Glutamatergic neuron (in vitro differentiated cells): ENCODE data around the gene NRG3. TPM values are rescaled to one million over a fixed set of nuclear protein-coding genes. Genes with fewer than 3 reads are reported as not detected.

Experiments used
- DNase-seq: peaks from one replicate; pipeline ENCODE4 v3.0.0; 2022
- H3K27ac Mint-ChIP-seq: one replicate; pipeline ENCODE4 v1.8.0; 2020; ENCODE audit warnings: mild to moderate bottlenecking, mixed read lengths, inconsistent platforms; ENCODE audit not compliant: unreplicated experiment
- H3K27me3 Mint-ChIP-seq: one replicate; pipeline ENCODE4 v1.8.0; 2020; ENCODE audit warnings: mild to moderate bottlenecking, moderate library complexity, mixed read lengths, inconsistent platforms; ENCODE audit not compliant: unreplicated experiment
- H3K36me3 Mint-ChIP-seq: one replicate; pipeline ENCODE4 v1.8.0; 2020; ENCODE audit warnings: mild to moderate bottlenecking, mixed read lengths, inconsistent platforms; ENCODE audit not compliant: unreplicated experiment
- H3K4me1 Mint-ChIP-seq: one replicate; pipeline ENCODE4 v1.8.0; 2020; ENCODE audit warnings: mild to moderate bottlenecking, low read depth, mixed read lengths, inconsistent platforms; ENCODE audit not compliant: unreplicated experiment
- H3K4me3 Mint-ChIP-seq: one replicate; pipeline ENCODE4 v1.8.0; 2020; ENCODE audit warnings: mild to moderate bottlenecking, mixed read lengths, inconsistent platforms; ENCODE audit not compliant: unreplicated experiment
- H3K9me3 Mint-ChIP-seq: one replicate; pipeline ENCODE4 v1.8.0; 2020; ENCODE audit warnings: mild to moderate bottlenecking, moderate library complexity, mixed read lengths, inconsistent platforms; ENCODE audit not compliant: unreplicated experiment
- total RNA-seq: library from RNA; stranded (reverse); fragmentation: NEBNext Ultra II Directional; extraction: Animal tissue kit (Norgen Biotek cat#: 25700); gene quantifications from one replicate; pipeline ENCODE4 v1.2.1, GENCODE V29; 2021; ENCODE audit not compliant: unreplicated experiment
- TF ChIP-seq, protein P1 (sequence below): fragments of 200-600 bp; sonication (generic); IDR thresholded peaks from one replicate; pipeline ENCODE4 v1.5.0; 2021; ENCODE audit not compliant: partially characterized antibody, unreplicated experiment

The NRG3 gene
- total RNA-seq, 1 donor from 2014 or later, result 3.2 TPM

DNA sequence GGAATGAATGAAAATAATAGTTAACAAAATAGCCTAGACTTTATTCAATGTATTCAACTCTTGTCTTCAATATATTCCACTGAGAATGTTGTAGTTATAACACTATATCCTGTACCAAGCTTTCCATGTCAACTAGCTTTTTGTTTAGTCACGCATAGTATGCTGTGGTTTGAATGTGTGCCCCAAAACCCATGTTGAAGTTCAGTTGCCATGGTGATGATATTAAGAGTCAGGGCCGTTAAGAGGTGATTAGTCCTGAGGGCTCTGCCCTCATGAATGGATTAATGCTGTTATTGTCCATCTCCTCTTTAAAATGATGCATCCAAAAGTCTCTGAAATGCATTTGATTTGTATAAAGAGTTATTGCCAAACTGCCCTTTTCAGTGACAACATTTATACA lies 887.6 kb downstream of the NRG3 start:
- Mint-ChIP-seq H3K4me3 (no peak overlapping the region), H3K36me3 (no peaks in the 10 kb centered on the region), H3K9me3 (no peaks in the 10 kb centered on the region), H3K27me3 (peaks cover 1% of the 10 kb centered on the region), H3K27ac (no peak overlapping the region), H3K4me1 (peaks cover 7% of the 10 kb centered on the region)
- TF ChIP-seq, protein P1, sequence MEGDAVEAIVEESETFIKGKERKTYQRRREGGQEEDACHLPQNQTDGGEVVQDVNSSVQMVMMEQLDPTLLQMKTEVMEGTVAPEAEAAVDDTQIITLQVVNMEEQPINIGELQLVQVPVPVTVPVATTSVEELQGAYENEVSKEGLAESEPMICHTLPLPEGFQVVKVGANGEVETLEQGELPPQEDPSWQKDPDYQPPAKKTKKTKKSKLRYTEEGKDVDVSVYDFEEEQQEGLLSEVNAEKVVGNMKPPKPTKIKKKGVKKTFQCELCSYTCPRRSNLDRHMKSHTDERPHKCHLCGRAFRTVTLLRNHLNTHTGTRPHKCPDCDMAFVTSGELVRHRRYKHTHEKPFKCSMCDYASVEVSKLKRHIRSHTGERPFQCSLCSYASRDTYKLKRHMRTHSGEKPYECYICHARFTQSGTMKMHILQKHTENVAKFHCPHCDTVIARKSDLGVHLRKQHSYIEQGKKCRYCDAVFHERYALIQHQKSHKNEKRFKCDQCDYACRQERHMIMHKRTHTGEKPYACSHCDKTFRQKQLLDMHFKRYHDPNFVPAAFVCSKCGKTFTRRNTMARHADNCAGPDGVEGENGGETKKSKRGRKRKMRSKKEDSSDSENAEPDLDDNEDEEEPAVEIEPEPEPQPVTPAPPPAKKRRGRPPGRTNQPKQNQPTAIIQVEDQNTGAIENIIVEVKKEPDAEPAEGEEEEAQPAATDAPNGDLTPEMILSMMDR, result no peak
- DNase-seq, result no peak

DNA sequence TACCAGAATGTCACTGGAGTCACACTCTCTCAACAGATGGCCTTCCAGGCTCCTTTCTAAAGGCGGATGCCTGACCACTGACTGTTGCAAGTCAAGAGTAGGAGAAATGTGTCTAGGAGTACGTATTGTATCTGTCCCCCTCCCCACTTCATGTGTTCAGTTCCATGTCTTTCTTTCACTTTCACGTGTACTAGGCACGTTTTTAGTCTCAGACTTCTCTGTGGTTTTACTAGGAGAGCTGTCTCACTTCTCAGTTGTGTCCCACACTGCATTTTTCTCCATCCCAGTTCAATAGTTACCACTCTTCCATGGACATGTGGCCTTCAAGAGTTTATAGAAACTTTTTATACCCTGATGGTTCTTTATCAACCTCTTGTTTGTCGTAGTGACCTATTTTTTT lies 893.0 kb downstream of the NRG3 start:
- DNase-seq, result no peak
- Mint-ChIP-seq H3K4me3 (no peak overlapping the region), H3K27me3 (no peaks in the 10 kb centered on the region), H3K27ac (no peak overlapping the region), H3K4me1 (peaks cover 5% of the 10 kb centered on the region), H3K36me3 (no peaks in the 10 kb centered on the region), H3K9me3 (no peaks in the 10 kb centered on the region)
- TF ChIP-seq, protein P1, result no peak

DNA sequence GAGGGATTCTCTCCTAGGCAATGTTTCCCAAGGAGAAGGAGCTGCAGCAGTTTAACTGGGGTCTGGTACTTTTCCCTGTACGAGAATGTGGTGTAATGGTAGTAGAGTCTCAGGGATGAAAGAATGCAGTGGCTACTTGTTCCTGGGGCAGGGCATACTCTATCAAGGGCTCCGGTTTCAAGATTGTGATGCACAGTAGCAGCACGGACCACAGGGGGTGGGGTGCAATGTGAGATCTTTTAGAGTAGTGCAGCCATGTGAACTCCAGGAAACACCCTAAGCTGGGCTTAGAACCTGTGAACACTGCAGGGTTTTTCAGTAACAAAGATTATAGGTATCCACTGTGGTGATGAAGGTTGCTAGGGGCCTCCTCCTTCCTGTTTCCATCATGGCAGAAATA lies 903.9 kb downstream of the NRG3 start:
- Mint-ChIP-seq H3K4me3 (no peak overlapping the region), H3K4me1 (no peaks in the 10 kb centered on the region), H3K36me3 (peaks cover 13% of the 10 kb centered on the region), H3K9me3 (peaks cover 1% of the 10 kb centered on the region), H3K27ac (no peak overlapping the region), H3K27me3 (no peaks in the 10 kb centered on the region)
- no peak for DNase-seq
- TF ChIP-seq, protein P1, result no peak

DNA sequence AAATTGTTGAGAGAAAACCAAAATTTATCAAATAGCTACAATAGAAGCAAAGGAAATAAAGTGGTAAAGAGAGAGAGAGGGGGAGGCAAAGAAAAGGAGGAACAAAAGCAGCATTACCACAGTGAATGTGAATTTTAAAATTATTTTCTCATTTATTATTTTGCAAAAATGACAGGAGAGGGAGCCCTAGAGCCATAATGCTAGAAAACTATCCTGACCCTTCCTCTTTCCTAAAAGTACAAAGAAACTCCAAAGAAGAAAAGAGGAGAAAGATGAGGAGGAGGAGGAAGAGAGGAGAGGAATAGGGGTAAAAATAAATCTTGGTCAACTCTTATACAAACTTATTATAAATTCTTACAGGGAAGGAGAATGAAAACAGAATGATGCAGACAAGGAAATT lies 921.5 kb downstream of the NRG3 start:
- H3K4me1 Mint-ChIP-seq, result peaks cover 3% of the 10 kb centered on the region
- no peaks in the 10 kb centered on the region for H3K9me3 Mint-ChIP-seq
- no peaks in the 10 kb centered on the region for H3K36me3 Mint-ChIP-seq
- no peak for DNase-seq
- H3K4me3 Mint-ChIP-seq, result no peak overlapping the region
- H3K27me3 Mint-ChIP-seq, result no peaks in the 10 kb centered on the region
- H3K27ac Mint-ChIP-seq, result no peak overlapping the region
- TF ChIP-seq, protein P1, result peak; percentile 49

DNA sequence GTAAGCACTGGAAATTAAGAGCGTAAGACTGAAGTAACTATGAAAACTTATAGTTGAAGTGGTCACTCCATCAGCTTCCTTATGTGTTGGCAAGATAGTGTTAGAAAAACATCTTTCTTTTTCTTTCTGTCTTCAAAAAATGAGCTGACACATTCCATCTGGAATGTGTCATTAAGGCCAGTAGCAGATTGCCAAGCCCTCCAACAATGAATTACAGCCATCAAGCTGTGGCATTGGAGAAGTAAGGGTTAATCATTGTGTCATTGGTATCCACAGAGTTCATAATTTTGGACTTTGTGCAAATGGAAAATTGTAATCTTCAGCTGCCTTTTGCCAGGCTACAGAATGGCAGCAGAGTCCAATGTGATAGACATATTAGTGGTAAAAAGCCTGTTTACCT lies 926.3 kb downstream of the NRG3 start:
- Mint-ChIP-seq H3K4me3 (no peak overlapping the region), H3K27me3 (no peaks in the 10 kb centered on the region), H3K36me3 (no peaks in the 10 kb centered on the region), H3K9me3 (no peaks in the 10 kb centered on the region), H3K27ac (no peak overlapping the region), H3K4me1 (peaks cover 1% of the 10 kb centered on the region)
- TF ChIP-seq, protein P1, result no peak
- no peak for DNase-seq
